Liver (tissue), 3 donors: Measurements from ENCODE around the gene ZFP1.
"Not testable (repeated sequence)": the region's sequence is repeated elsewhere in the genome, so short reads cannot be mapped to it uniquely, and the experiment has no call there.

Experiments used
- EGR1 ChIP-seq, 2 donors: IDR thresholded peaks; 2 replicates each; pipeline ENCODE4 v1.6.1; 2016 to 2018; ENCODE audit warnings: antibody characterized with exemption in 2 of 2, low read depth in 2 of 2
- JUND ChIP-seq, 2 donors: IDR thresholded peaks; 2 replicates each; pipeline ENCODE4 v1.6.1; 2016; ENCODE audit warnings: antibody characterized with exemption in 2 of 2
- MAX ChIP-seq: IDR thresholded peaks from 2 replicates; pipeline ENCODE4 v1.6.1; 2016; ENCODE audit warnings: antibody characterized with exemption
- RAD21 ChIP-seq, 2 donors: IDR thresholded peaks; 2 replicates each; pipeline ENCODE4 v1.6.1; 2016; ENCODE audit warnings: antibody characterized with exemption in 2 of 2, mild to moderate bottlenecking in 2 of 2
- REST ChIP-seq: IDR thresholded peaks from 2 replicates; pipeline ENCODE4 v1.6.1; 2016; ENCODE audit warnings: antibody characterized with exemption, mild to moderate bottlenecking
- RXRA ChIP-seq, 2 donors: IDR thresholded peaks; 2 replicates each; pipeline ENCODE4 v1.6.1; 2017 to 2018; ENCODE audit warnings: antibody characterized with exemption in 2 of 2, mild to moderate bottlenecking in 1 of 2
- SP1 ChIP-seq: IDR thresholded peaks from 2 replicates; pipeline ENCODE4 v1.6.1; 2018; ENCODE audit warnings: antibody characterized with exemption, mild to moderate bottlenecking
- TAF1 ChIP-seq: conservative IDR thresholded peaks from 2 replicates; pipeline ENCODE4 v1.6.1; 2016; ENCODE audit warnings: antibody characterized with exemption, mild to moderate bottlenecking
- TF ChIP-seq, protein P1 (sequence below): fragments of 150-350 bp; IDR thresholded peaks from 2 replicates; pipeline ENCODE4 v1.5.1; 2017; ENCODE audit warnings: improper control_type of control experiment, low read depth, low read length; ENCODE audit not compliant: missing input control
- TF ChIP-seq, protein P2 (sequence below): IDR thresholded peaks from 2 replicates; pipeline ENCODE4 v1.6.1; 2016; ENCODE audit warnings: antibody characterized with exemption
- TF ChIP-seq, protein P3 (sequence below): IDR thresholded peaks from 2 replicates; pipeline ENCODE4 v1.6.1; 2016; ENCODE audit warnings: antibody characterized with exemption
- donor health status: healthy.
- donor health status: healthy.

DNA sequence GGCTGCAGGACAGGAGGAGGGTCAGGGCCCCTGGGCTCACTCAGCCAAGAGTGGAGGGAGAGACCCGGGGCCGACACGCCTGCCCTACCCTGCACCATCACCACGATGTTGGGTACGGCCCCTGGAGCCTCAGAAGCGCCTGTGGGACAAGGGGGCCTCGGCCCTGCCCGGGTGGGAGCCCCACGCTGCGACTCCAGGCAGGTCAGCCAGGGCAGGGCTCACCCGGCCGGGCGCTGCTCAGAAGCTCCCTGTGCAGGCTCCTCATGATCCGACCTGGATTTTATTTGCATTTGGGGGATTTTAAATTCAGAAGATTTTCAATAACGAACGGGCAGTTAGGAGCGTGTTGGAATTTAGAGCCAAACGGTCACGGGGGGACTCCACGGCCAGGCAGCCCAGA, 56.6 kb downstream of the ZFP1 start:
- TF ChIP-seq, protein P1, sequence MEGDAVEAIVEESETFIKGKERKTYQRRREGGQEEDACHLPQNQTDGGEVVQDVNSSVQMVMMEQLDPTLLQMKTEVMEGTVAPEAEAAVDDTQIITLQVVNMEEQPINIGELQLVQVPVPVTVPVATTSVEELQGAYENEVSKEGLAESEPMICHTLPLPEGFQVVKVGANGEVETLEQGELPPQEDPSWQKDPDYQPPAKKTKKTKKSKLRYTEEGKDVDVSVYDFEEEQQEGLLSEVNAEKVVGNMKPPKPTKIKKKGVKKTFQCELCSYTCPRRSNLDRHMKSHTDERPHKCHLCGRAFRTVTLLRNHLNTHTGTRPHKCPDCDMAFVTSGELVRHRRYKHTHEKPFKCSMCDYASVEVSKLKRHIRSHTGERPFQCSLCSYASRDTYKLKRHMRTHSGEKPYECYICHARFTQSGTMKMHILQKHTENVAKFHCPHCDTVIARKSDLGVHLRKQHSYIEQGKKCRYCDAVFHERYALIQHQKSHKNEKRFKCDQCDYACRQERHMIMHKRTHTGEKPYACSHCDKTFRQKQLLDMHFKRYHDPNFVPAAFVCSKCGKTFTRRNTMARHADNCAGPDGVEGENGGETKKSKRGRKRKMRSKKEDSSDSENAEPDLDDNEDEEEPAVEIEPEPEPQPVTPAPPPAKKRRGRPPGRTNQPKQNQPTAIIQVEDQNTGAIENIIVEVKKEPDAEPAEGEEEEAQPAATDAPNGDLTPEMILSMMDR: not testable (repeated sequence)
- TF ChIP-seq REST; TAF1; SP1; RAD21 (IDR thresholded peaks at IDR 0.05); JUND (IDR thresholded peaks at IDR 0.05); EGR1 (IDR thresholded peaks at IDR 0.05; ENCODE audit: low read depth in 2 of 2); MAX; RXRA (IDR thresholded peaks at IDR 0.05): not testable (repeated sequence)
- TF ChIP-seq, protein P2, sequence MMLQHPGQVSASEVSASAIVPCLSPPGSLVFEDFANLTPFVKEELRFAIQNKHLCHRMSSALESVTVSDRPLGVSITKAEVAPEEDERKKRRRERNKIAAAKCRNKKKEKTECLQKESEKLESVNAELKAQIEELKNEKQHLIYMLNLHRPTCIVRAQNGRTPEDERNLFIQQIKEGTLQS: not testable (repeated sequence)
- TF ChIP-seq, protein P3, sequence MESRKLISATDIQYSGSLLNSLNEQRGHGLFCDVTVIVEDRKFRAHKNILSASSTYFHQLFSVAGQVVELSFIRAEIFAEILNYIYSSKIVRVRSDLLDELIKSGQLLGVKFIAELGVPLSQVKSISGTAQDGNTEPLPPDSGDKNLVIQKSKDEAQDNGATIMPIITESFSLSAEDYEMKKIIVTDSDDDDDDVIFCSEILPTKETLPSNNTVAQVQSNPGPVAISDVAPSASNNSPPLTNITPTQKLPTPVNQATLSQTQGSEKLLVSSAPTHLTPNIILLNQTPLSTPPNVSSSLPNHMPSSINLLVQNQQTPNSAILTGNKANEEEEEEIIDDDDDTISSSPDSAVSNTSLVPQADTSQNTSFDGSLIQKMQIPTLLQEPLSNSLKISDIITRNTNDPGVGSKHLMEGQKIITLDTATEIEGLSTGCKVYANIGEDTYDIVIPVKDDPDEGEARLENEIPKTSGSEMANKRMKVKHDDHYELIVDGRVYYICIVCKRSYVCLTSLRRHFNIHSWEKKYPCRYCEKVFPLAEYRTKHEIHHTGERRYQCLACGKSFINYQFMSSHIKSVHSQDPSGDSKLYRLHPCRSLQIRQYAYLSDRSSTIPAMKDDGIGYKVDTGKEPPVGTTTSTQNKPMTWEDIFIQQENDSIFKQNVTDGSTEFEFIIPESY: not testable (repeated sequence)
